ENCODE results near the gene MICOS13. TPM values are rescaled to one million over a fixed set of nuclear protein-coding genes. Genes with fewer than 3 reads are reported as not detected.

Gene MICOS13
- total RNA-seq, 1 donor from 2014 or later = 18.8 TPM

- DNase-seq (ENCODE audit: low spot score) = no peak
Measured at GRCh38 chr19:5667751-5668271, 12.5 kb downstream of the MICOS13 start.

GRCh38 chr19:5666921-5667610, 13.2 kb downstream of the MICOS13 start:
- no peak for DNase-seq (ENCODE audit: low spot score)

- no peak for DNase-seq (ENCODE audit: low spot score)
Measured at GRCh38 chr19:5665781-5666513, 14.4 kb downstream of the MICOS13 start.

GRCh38 chr19:5664515-5664914, 15.8 kb downstream of the MICOS13 start:
- no peak for DNase-seq (ENCODE audit: low spot score)

GRCh38 chr19:5663904-5664303, 16.4 kb downstream of the MICOS13 start:
- no peak for DNase-seq (ENCODE audit: low spot score)

GRCh38 chr19:5661483-5661882, 18.8 kb downstream of the MICOS13 start:
- DNase-seq (ENCODE audit: low spot score) = no peak

GRCh38 chr19:5655412-5655811, 24.9 kb downstream of the MICOS13 start:
- no peak for DNase-seq (ENCODE audit: low spot score)

- no peak for DNase-seq (ENCODE audit: low spot score)
Measured at GRCh38 chr19:5654931-5655330, 25.4 kb downstream of the MICOS13 start.

- no peak for DNase-seq (ENCODE audit: low spot score)
Measured at GRCh38 chr19:5652261-5652660, 28.1 kb downstream of the MICOS13 start.

GRCh38 chr19:5651361-5651760, 29.0 kb downstream of the MICOS13 start:
- DNase-seq (ENCODE audit: low spot score) = no peak

GRCh38 chr19:5648464-5648863, 31.9 kb downstream of the MICOS13 start:
- DNase-seq (ENCODE audit: low spot score) = no peak

GRCh38 chr19:5646703-5647102, 33.6 kb downstream of the MICOS13 start:
- DNase-seq (ENCODE audit: low spot score) = no peak

- no peak for DNase-seq (ENCODE audit: low spot score)
Measured at GRCh38 chr19:5645409-5645808, 34.9 kb downstream of the MICOS13 start.

- no peak for DNase-seq (ENCODE audit: low spot score)
Measured at GRCh38 chr19:5644037-5644436, 36.3 kb downstream of the MICOS13 start.

GRCh38 chr19:5643060-5643459, 37.3 kb downstream of the MICOS13 start:
- no peak for DNase-seq (ENCODE audit: low spot score)

- DNase-seq (ENCODE audit: low spot score) = no peak
Measured at GRCh38 chr19:5642204-5642603, 38.1 kb downstream of the MICOS13 start.

- DNase-seq (ENCODE audit: low spot score) = peak; percentile 44
Measured at GRCh38 chr19:5641171-5641570, 39.1 kb downstream of the MICOS13 start.

GRCh38 chr19:5637971-5638370, 42.3 kb downstream of the MICOS13 start:
- no peak for DNase-seq (ENCODE audit: low spot score)

- no peak for DNase-seq (ENCODE audit: low spot score)
Measured at GRCh38 chr19:5635427-5635826, 44.9 kb downstream of the MICOS13 start.

- no peak for DNase-seq (ENCODE audit: low spot score)
Measured at GRCh38 chr19:5632657-5633056, 47.7 kb downstream of the MICOS13 start.

GRCh38 chr19:5632241-5632612, 48.1 kb downstream of the MICOS13 start:
- DNase-seq (ENCODE audit: low spot score) = no peak

GRCh38 chr19:5631567-5632240, 48.6 kb downstream of the MICOS13 start:
- no peak for DNase-seq (ENCODE audit: low spot score)
